ENCODE data around the gene ALKBH2. TPM values are rescaled to one million over a fixed set of nuclear protein-coding genes. Genes with fewer than 3 reads are reported as not detected.
"Not testable (repeated sequence)": the region's sequence is repeated elsewhere in the genome, so short reads cannot be mapped to it uniquely, and the experiment has no call there.

Gene ALKBH2
- total RNA-seq, 1 donor from 2014 or later, result 16.4 TPM

DNA sequence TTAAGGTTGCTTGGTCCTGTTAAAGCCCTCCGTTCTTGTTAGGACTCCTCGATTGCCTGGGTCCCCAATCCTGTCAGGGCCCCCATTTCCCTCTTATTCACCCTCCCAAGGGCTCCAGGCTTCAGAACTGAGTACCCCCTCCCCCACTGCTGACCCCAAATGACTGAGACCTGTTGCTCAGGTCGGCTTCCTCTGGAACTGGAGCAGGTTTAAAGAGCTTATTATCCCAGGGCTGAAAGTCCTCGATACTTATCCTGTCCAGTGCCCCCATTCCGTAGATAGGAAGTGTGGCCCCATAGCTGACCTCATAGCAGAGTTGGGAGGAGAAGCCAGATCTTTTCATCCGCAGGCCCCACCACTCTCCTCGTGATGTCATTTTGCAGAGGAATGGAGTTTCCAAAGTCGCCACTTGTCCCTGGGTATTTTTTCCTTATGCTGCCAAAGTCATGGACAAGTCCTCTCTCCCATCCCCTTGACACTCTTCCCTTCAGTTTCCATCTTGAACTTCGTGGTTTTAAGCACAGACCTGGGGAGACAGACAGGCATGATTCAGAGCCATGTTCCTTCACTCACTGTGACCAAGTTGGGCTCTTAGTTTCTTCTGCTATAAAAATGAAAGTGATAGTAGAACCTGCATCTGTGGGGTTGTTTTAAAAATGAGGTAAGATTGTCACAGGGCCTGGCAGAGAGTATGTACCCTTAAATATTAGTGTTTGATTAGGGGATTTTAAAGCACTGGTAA is 39.7 kb downstream of the ALKBH2 start:
- H3K27me3 Mint-ChIP-seq (ENCODE audit: unreplicated experiment), result no peaks in the 10 kb centered on the region
- no peak overlapping the region for H3K27ac Mint-ChIP-seq (ENCODE audit: unreplicated experiment)
- peaks cover 5% of the 10 kb centered on the region for H3K9me3 Mint-ChIP-seq (ENCODE audit: unreplicated experiment)
- H3K36me3 Mint-ChIP-seq (ENCODE audit: unreplicated experiment), result no peaks in the 10 kb centered on the region
- no peaks in the 10 kb centered on the region for H3K4me1 Mint-ChIP-seq (ENCODE audit: low read depth, unreplicated experiment)
- peak overlapping the region; percentile 96 for H3K4me3 Mint-ChIP-seq (ENCODE audit: unreplicated experiment)
- no peak for DNase-seq
- TF ChIP-seq, protein P1, sequence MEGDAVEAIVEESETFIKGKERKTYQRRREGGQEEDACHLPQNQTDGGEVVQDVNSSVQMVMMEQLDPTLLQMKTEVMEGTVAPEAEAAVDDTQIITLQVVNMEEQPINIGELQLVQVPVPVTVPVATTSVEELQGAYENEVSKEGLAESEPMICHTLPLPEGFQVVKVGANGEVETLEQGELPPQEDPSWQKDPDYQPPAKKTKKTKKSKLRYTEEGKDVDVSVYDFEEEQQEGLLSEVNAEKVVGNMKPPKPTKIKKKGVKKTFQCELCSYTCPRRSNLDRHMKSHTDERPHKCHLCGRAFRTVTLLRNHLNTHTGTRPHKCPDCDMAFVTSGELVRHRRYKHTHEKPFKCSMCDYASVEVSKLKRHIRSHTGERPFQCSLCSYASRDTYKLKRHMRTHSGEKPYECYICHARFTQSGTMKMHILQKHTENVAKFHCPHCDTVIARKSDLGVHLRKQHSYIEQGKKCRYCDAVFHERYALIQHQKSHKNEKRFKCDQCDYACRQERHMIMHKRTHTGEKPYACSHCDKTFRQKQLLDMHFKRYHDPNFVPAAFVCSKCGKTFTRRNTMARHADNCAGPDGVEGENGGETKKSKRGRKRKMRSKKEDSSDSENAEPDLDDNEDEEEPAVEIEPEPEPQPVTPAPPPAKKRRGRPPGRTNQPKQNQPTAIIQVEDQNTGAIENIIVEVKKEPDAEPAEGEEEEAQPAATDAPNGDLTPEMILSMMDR (IDR thresholded peaks at IDR 0.05; ENCODE audit: partially characterized antibody, unreplicated experiment), result no peak

DNA sequence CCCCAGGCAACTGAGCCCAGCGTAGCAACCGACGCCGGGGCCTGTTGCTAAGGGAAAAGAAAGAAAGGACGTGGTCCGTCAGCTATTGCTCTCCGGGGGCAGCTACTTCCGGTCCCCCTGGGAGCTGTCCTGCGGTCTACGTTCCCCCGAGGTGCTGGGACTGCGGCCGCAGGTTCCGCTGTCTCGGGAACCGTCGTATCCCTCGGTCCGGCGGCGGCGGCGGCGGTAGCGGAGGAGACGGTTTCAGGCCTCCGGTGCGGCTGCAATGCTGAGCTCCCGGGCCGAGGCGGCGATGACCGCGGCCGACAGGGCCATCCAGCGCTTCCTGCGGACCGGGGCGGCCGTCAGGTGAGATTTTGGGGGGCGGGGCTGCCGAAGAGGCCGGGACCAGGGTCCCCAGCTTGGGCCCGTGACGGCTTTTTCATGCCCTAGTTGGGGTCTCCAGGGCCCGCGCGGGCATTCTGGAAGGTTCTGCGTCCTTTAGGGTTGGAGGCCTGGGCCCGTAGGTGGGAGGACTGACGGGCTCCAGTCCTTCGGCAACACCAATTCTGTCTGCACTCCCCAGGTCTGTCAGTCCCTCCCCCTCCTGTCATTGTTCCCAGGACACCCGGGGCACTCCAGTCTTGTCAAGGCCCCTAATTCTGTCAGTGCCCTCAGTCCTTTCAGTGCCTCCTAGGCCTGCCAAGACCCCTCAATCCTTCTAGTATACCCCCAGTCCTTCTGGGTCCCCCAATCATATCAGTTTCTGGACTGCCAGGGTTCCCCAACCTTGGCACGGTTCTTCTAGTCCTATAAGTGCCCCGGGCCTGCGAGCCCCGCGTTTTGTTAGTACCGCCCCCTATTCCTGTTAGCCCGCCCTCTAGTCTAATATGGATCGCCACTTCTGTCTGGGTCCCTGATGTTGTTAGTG is 40.6 kb downstream of the ALKBH2 start, which contains the start of gene USP30:
Gene USP30, plus strand, starts transcription at position 163 of the 910 bp plus-strand sequence. Its CDS starts 103 bp downstream, at position 266.
- no peaks in the 10 kb centered on the region for H3K27me3 Mint-ChIP-seq (ENCODE audit: unreplicated experiment)
- DNase-seq, result peak; percentile 88
- H3K4me1 Mint-ChIP-seq (ENCODE audit: low read depth, unreplicated experiment), result no peaks in the 10 kb centered on the region
- peak within 1 kb of the TSS; percentile 86 for H3K27ac Mint-ChIP-seq (ENCODE audit: unreplicated experiment)
- no peaks in the 10 kb centered on the region for H3K36me3 Mint-ChIP-seq (ENCODE audit: unreplicated experiment)
- TF ChIP-seq, protein P1 (IDR thresholded peaks at IDR 0.05; ENCODE audit: partially characterized antibody, unreplicated experiment), result no peak
- H3K9me3 Mint-ChIP-seq (ENCODE audit: unreplicated experiment), result peaks cover 5% of the 10 kb centered on the region
- peak within 1 kb of the TSS; percentile 96 for H3K4me3 Mint-ChIP-seq (ENCODE audit: unreplicated experiment)

DNA sequence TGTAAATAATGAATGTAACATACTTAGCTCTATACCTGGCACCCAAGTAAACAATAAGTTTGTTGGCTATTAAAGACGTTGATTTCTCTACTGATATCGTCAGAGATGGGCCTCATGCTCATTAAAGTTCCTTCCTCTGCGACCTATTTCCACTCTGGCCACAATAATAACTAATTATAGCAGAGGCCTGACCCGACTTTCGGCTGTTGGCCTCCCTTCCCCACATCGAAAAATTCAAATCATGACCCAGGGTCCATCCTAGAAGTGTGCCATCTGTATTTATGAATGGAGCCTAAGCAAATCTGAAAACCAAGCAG is 41.2 kb downstream of the ALKBH2 start:
- H3K27me3 Mint-ChIP-seq (ENCODE audit: unreplicated experiment), result no peaks in the 10 kb centered on the region
- H3K36me3 Mint-ChIP-seq (ENCODE audit: unreplicated experiment), result no peaks in the 10 kb centered on the region
- no peaks in the 10 kb centered on the region for H3K4me1 Mint-ChIP-seq (ENCODE audit: low read depth, unreplicated experiment)
- H3K9me3 Mint-ChIP-seq (ENCODE audit: unreplicated experiment), result peaks cover 5% of the 10 kb centered on the region
- DNase-seq, result no peak
- peak overlapping the region; percentile 67 for H3K4me3 Mint-ChIP-seq (ENCODE audit: unreplicated experiment)
- TF ChIP-seq, protein P1 (IDR thresholded peaks at IDR 0.05; ENCODE audit: partially characterized antibody, unreplicated experiment), result no peak
- no peak overlapping the region for H3K27ac Mint-ChIP-seq (ENCODE audit: unreplicated experiment)

DNA sequence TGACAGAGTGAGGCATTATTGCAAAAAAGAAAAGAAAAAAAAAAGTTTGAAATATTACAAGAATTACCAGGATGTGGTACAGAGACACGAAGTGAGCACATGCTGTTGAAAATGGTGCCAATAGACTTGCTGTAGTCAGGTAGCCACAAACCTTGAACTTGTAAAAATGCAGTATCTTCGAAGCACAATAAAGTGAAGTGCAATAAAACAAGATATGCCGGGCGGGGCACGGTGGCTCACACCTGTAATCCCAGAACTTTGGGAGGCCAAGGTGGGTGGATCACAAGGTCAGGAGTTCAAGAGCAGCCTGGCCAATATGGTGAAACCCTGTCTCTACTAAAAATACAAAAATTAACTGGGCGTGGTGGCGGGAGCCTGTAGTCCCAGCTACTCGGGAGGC is 43.5 kb downstream of the ALKBH2 start:
- H3K27me3 Mint-ChIP-seq (ENCODE audit: unreplicated experiment); DNase-seq; H3K4me1 Mint-ChIP-seq (ENCODE audit: low read depth, unreplicated experiment); H3K27ac Mint-ChIP-seq (ENCODE audit: unreplicated experiment); H3K4me3 Mint-ChIP-seq (ENCODE audit: unreplicated experiment); H3K36me3 Mint-ChIP-seq (ENCODE audit: unreplicated experiment); H3K9me3 Mint-ChIP-seq (ENCODE audit: unreplicated experiment): not testable (repeated sequence)

DNA sequence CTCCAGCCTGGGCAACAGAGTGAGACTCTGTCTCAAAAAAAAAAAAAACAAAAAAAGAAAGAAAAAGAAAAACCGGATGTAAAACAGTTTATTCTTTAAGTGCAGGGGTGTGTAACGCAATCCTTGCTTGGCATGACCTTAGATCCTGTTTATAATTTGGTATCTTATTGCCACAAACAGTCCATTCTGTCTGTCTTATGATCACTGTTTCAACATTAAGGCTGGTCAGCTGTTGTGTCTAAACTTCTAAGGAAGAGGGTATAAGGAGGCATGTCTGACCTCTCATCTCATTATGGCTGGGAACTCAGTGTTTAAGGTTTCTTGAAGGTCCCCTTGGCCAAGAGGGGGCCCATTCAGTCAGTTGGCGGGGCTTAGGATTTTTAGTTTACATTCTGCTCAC is 44.6 kb downstream of the ALKBH2 start:
- not testable (repeated sequence) for H3K4me1 Mint-ChIP-seq (ENCODE audit: low read depth, unreplicated experiment); H3K27ac Mint-ChIP-seq (ENCODE audit: unreplicated experiment); H3K4me3 Mint-ChIP-seq (ENCODE audit: unreplicated experiment); DNase-seq; H3K36me3 Mint-ChIP-seq (ENCODE audit: unreplicated experiment); H3K27me3 Mint-ChIP-seq (ENCODE audit: unreplicated experiment); H3K9me3 Mint-ChIP-seq (ENCODE audit: unreplicated experiment)
